Ovary (tissue), 3 donors: ENCODE results near the gene STK11IP.

Experiments
- EP300 ChIP-seq: sonication (generic); formaldehyde crosslinking; IDR thresholded peaks from one replicate; pipeline ENCODE4 v1.6.1; 2017; ENCODE audit warnings: antibody characterized with exemption
- POLR2A ChIP-seq: fragments of 450-650 bp; IDR thresholded peaks from one replicate; pipeline ENCODE4 v1.6.1; 2017; ENCODE audit warnings: antibody characterized with exemption, mild to moderate bottlenecking, moderate library complexity
- TF ChIP-seq, protein P1 (sequence below), 3 donors: fragments of 450-650 bp in 2 of 3; fragments of 200-600 bp in 1 of 3; IDR thresholded peaks; one replicate each; pipeline versions ENCODE4 v1.5.1 to v1.8.0; 2016 to 2022; ENCODE audit warnings: antibody characterized with exemption in 3 of 3, mild to moderate bottlenecking in 1 of 3
- donor health status: DM: no; HTN: no; CAD: no.

DNA sequence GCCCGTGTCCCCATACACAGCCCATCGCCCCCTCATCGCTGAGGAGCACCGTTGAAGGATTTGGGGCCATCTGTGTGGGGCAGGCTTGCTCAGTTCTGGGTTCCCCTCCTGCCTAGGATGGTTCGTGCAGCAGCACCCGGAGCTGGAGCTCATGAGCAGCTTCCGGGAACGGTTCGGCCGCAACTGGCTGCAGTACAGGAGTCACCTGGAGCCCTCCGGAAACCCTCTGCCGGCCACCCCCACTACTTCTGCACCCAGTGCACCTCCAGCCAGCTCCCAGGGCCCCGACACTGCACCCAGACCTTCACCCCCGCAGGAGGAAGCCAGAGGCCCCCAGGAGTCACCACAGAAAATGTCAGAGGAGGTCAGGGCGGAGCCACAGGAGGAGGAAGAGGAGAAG is 10.3 kb downstream of the STK11IP start:
- TF ChIP-seq, protein P1, sequence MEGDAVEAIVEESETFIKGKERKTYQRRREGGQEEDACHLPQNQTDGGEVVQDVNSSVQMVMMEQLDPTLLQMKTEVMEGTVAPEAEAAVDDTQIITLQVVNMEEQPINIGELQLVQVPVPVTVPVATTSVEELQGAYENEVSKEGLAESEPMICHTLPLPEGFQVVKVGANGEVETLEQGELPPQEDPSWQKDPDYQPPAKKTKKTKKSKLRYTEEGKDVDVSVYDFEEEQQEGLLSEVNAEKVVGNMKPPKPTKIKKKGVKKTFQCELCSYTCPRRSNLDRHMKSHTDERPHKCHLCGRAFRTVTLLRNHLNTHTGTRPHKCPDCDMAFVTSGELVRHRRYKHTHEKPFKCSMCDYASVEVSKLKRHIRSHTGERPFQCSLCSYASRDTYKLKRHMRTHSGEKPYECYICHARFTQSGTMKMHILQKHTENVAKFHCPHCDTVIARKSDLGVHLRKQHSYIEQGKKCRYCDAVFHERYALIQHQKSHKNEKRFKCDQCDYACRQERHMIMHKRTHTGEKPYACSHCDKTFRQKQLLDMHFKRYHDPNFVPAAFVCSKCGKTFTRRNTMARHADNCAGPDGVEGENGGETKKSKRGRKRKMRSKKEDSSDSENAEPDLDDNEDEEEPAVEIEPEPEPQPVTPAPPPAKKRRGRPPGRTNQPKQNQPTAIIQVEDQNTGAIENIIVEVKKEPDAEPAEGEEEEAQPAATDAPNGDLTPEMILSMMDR (IDR thresholded peaks at IDR 0.05), result no peak
- TF ChIP-seq POLR2A, result no peak
- no peak for TF ChIP-seq EP300
